Upper lobe of left lung (tissue), 4 donors: ENCODE data around the gene FOLR1.

Experiments used
- CTCF ChIP-seq, 6 experiments: fragments of 450-650 bp in 4 of 6; fragments of 200-600 bp in 2 of 6; sonication (generic) in 2 of 6; IDR thresholded peaks; one replicate each; pipeline ENCODE4 v1.5.1; 2016 to 2019; ENCODE audit warnings: antibody characterized with exemption in 6 of 6
- EP300 ChIP-seq, 4 donors: sonication (generic); formaldehyde crosslinking; IDR thresholded peaks; one replicate each; pipeline ENCODE4 v1.5.1; 2017; ENCODE audit warnings: antibody characterized with exemption in 4 of 4, control low read depth in 2 of 4
- POLR2A ChIP-seq, 4 donors: fragments of 450-650 bp; IDR thresholded peaks; one replicate each; pipeline ENCODE4 v1.5.1; 2016 to 2017; ENCODE audit warnings: antibody characterized with exemption in 4 of 4, mild to moderate bottlenecking in 2 of 4
- POLR2AphosphoS5 ChIP-seq, 2 donors: sonication (generic); formaldehyde crosslinking; IDR thresholded peaks; one replicate each; pipeline ENCODE4 v1.5.1; 2017; ENCODE audit warnings: antibody characterized with exemption in 2 of 2

DNA sequence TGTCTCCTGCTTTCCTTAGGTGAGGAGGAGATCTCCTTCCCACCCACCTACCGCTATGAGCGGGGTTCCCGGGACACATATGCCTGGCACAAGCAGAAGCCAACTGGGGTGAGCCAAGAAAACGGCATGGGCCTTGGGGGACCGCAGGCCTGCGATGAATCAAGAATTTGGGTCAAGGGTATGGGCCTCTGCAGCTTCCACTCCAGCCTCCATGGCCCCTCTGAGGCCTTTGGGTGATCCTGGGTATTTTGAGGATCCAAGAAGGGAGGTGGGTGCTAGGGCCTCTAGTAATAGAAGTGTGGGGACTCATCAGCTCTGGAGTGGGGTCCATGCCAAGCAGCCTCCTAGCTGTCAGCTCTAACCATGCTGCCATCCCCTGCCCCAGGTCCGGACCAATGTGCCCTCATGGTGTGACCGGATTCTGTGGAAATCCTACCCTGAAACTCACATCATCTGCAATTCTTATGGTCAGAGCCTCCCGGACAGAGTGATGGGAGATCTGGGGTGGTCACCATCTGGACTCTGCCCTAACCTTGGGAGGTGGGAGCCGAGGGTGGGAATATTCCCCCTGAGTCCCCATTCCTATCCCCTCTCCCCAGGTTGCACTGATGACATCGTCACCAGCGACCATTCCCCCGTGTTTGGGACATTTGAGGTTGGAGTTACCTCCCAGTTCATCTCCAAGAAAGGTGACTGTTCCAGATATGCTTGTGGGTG, 41.3 kb downstream of the FOLR1 start:
- TF ChIP-seq CTCF (IDR thresholded peaks at IDR 0.05) = no peak
- no peak for TF ChIP-seq POLR2A (IDR thresholded peaks at IDR 0.05)
- no peak for TF ChIP-seq EP300 (IDR thresholded peaks at IDR 0.05)
- no peak for TF ChIP-seq POLR2AphosphoS5 (IDR thresholded peaks at IDR 0.05)
